Measurements from ENCODE around the gene SCN9A.

DNA sequence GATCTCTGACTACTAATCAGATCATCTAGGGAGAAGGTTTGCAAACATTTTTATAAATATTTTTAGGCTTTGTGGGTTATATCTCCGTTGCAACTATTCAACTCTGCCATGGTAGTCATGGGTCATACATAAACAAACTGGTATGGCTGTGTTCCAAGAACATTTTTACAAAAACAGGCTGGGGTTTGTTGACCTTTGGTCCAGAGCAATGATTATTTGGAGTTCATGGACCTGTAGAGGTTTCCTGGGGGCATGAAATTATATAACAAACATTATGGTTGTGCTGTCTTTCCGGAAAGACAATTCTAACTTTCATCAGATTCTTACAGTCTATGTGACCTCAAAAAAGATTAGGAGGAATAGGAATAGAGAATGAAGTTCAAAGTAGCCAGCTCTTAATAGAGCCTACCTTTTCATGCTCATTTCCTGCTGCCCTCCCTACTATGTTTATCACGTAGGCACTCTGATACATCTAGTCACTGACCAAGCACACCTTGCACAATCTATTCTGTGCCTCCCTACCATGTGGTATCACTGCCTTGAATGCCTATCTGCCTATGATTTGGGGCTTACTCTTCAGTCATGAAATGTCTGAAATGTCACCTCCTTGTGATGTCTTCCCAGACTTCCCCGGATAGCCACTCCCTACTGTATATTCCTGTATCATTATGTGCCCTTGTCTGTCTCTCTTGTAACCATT lies 145.6 kb downstream of the SCN9A start:
- no peak for TF ChIP-seq CTCF (IDR thresholded peaks at IDR 0.05; ENCODE audit: poor library complexity, severe bottlenecking)
- TF ChIP-seq POLR2AphosphoS5 (IDR thresholded peaks at IDR 0.05), result no peak
- no peak for TF ChIP-seq EP300 (conservative IDR thresholded peaks at IDR 0.05; ENCODE audit: poor library complexity, severe bottlenecking)
- no peak for TF ChIP-seq REST (IDR thresholded peaks at IDR 0.05; ENCODE audit: borderline replicate concordance)
- TF ChIP-seq TAF1 (IDR thresholded peaks at IDR 0.05; ENCODE audit: low read depth), result no peak
- no peak for TF ChIP-seq EZH2 (IDR thresholded peaks at IDR 0.05; ENCODE audit: borderline replicate concordance, insufficient read depth, low read length, poor library complexity, severe bottlenecking)
- TF ChIP-seq RAD21 (conservative IDR thresholded peaks at IDR 0.05), result no peak
- TF ChIP-seq MXI1 (conservative IDR thresholded peaks at IDR 0.05; ENCODE audit: poor library complexity, severe bottlenecking), result no peak
